ENCODE results near the gene KCNK4. TPM values are rescaled to one million over a fixed set of nuclear protein-coding genes. Genes with fewer than 3 reads are reported as not detected.

KCNK4 gene
- total and polyA plus RNA-seq, 2 of the 13 experiments (the other 11 are each of a cell fraction or from before 2014, with no cell fraction given): not detected

DNA sequence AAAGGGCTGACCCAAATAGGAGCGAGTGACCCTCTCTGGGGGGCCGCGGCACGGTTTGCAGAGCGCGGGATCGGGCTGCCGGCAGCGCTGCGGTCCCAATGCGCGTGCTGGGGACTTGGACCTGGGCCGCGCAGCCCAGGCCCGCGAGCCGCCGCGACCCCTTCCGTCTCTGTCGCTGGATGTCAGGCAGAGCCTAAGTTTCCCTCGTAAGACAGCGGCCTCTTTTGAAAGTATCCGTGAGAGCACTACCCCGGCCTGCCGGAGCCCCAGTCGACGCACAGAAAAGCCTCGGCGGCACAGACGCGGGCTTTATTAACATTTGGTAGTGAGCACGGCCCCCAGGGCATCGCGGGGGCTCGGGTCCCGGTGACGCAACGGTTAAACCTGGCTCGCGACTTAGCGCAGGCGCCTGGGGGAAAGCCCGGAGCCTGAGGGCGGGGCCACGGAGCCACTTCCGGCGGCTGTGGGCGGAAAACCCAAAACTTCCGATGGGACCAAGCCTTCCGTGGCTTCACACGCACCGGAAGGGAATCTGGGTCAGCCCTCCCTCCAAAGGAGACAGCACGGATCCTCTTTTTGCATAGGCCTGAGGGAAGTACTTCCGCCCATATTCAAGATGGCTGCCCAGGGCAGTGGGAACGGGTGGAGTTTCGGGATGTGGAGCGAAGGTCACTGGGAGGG lies 21.4 kb upstream of the KCNK4 start (continued):
- TF ChIP-seq DZIP1 (CRISPR knock-in tag; IDR thresholded peaks at IDR 0.05): no peak
- TF ChIP-seq, protein P1, sequence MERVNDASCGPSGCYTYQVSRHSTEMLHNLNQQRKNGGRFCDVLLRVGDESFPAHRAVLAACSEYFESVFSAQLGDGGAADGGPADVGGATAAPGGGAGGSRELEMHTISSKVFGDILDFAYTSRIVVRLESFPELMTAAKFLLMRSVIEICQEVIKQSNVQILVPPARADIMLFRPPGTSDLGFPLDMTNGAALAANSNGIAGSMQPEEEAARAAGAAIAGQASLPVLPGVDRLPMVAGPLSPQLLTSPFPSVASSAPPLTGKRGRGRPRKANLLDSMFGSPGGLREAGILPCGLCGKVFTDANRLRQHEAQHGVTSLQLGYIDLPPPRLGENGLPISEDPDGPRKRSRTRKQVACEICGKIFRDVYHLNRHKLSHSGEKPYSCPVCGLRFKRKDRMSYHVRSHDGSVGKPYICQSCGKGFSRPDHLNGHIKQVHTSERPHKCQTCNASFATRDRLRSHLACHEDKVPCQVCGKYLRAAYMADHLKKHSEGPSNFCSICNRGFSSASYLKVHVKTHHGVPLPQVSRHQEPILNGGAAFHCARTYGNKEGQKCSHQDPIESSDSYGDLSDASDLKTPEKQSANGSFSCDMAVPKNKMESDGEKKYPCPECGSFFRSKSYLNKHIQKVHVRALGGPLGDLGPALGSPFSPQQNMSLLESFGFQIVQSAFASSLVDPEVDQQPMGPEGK (CRISPR knock-in tag; IDR thresholded peaks at IDR 0.05): peak; percentile 93
- TF ChIP-seq HOXA3 (CRISPR knock-in tag; IDR thresholded peaks at IDR 0.05): peak; percentile 99
- TF ChIP-seq NCOA2 (CRISPR knock-in tag; IDR thresholded peaks at IDR 0.05): peak; percentile 53
- TF ChIP-seq NAIF1 (CRISPR knock-in tag; IDR thresholded peaks at IDR 0.05; ENCODE audit: borderline replicate concordance): peak; percentile 100
- peak; percentile 92; the same call in 1 of the 2 replicates for TF ChIP-seq YEATS2 (CRISPR knock-in tag; IDR thresholded peaks at IDR 0.05; ENCODE audit: borderline replicate concordance)
- TF ChIP-seq ZNF33A (CRISPR knock-in tag; IDR thresholded peaks at IDR 0.05; ENCODE audit: borderline replicate concordance): peak; percentile 87; the same call in 1 of the 2 replicates
- no peak for TF ChIP-seq SP1 (IDR thresholded peaks at IDR 0.05)
- peak; percentile 91 for TF ChIP-seq SP1 (CRISPR knock-in tag; IDR thresholded peaks at IDR 0.05)
- TF ChIP-seq ZNF343 (CRISPR knock-in tag; IDR thresholded peaks at IDR 0.05): peak; percentile 21; the same call in 1 of the 2 replicates
- TF ChIP-seq, protein P2, sequence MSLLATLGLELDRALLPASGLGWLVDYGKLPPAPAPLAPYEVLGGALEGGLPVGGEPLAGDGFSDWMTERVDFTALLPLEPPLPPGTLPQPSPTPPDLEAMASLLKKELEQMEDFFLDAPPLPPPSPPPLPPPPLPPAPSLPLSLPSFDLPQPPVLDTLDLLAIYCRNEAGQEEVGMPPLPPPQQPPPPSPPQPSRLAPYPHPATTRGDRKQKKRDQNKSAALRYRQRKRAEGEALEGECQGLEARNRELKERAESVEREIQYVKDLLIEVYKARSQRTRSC (CRISPR knock-in tag; IDR thresholded peaks at IDR 0.05; ENCODE audit: low read depth): no peak
- no peak for TF ChIP-seq USF2 (IDR thresholded peaks at IDR 0.05; ENCODE audit: low read depth, low read length)
- TF ChIP-seq USF2 (CRISPR knock-in tag; IDR thresholded peaks at IDR 0.05; ENCODE audit: borderline replicate concordance): peak; percentile 51; the same call in 1 of the 2 replicates
- no peak for TF ChIP-seq TCF12 (IDR thresholded peaks at IDR 0.05)
- no peak for TF ChIP-seq TCF12 (CRISPR knock-in tag; IDR thresholded peaks at IDR 0.05)
- TF ChIP-seq IKZF5 (CRISPR knock-in tag; IDR thresholded peaks at IDR 0.05): no peak
- TF ChIP-seq, protein P3, sequence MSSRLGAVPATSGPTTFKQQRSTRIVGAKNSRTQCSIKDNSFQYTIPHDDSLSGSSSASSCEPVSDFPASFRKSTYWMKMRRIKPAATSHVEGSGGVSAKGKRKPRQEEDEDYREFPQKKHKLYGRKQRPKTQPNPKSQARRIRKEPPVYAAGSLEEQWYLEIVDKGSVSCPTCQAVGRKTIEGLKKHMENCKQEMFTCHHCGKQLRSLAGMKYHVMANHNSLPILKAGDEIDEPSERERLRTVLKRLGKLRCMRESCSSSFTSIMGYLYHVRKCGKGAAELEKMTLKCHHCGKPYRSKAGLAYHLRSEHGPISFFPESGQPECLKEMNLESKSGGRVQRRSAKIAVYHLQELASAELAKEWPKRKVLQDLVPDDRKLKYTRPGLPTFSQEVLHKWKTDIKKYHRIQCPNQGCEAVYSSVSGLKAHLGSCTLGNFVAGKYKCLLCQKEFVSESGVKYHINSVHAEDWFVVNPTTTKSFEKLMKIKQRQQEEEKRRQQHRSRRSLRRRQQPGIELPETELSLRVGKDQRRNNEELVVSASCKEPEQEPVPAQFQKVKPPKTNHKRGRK (CRISPR knock-in tag; IDR thresholded peaks at IDR 0.05): no peak

All from HepG2 (cell line).